Measurements from ENCODE around the gene USP15.
"Not testable (repeated sequence)": the region's sequence is repeated elsewhere in the genome, so short reads cannot be mapped to it uniquely, and the experiment has no call there.

USP15 gene

GRCh38 chr12:62458626-62459025 is 198.4 kb downstream of the USP15 start:
- DNase-seq (ENCODE audit: low spot score): no peak

DNA sequence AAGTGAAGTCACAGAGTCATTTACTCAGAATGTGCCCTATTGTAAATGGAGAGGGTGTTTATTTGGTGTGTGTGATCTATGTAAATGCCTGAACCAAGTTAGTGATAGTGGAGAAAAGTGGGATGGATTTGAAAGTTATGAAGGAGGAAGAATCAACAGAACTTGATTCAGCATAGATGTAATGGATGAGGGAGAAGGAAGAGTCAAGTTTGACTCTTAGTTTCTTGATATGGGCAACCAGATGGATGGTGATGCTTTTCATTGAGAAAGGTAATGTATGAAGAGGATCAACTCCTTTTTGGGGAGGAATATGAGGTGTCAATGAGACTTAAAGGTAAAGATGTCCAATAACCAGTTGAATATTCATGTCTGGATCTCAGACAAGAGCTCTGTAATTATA is 199.8 kb downstream of the USP15 start:
- no peak for DNase-seq (ENCODE audit: low spot score)

DNA sequence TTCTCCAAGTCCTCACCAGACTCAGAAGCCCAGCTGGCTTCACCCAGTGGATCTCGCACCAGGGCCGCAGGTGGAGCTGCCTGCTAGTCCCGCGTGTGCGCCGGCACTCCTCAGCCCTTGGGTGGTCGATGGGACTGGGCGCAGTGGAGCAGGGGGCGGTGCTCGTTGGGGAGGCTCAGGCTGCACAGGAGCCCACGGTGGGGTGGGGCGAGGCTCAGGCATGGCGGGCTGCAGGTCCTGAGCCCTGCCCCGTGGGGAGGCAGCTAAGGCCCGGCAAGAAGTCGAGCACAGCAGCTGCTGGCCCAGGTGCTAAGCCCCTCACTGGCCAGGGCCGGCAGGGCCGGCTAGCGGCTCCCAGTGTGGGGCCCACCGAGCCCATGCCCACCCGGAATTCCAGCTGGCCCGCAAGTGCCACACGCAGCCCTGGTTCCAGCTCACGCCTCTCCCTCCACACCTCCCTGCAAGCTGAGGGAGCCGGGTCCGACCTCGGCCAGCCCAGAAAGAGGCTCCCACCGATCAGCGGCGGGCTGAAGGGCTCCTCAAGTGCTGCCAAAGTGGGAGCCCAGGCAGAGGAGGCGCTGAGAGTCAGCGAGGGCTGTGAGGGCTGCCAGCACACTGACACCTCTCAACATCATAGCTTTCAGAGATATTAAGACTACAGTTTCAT is 201.1 kb downstream of the USP15 start:
- DNase-seq (ENCODE audit: low spot score): not testable (repeated sequence)

- DNase-seq (ENCODE audit: low spot score): not testable (repeated sequence)
These were observed 203.0 kb downstream of the USP15 start for GRCh38 chr12:62463252-62463651.
